K562 (cell line): ENCODE results near the gene ACP5. TPM values are rescaled to one million over a fixed set of nuclear protein-coding genes. Genes with fewer than 3 reads are reported as not detected.

Source experiments
- ATAC-seq: fragments of 200-7000 bp; cut with Tn5 transposase; 3 replicates; pipeline ENCODE4 v1.9.1; 2020; ENCODE audit warnings: moderate library complexity
- BruUV-seq: library from RNA; stranded (reverse); fragments of 400-500 nt; replicated peaks from 2 replicates; lab custom pipeline; 2021; lab: Mats Ljungman, UMichigan
- CTCF ChIA-PET: fragments of 300-600 bp; formaldehyde crosslinking; extraction: SDS; loops from one replicate; lab custom pipeline; 2021; ENCODE audit warnings: low intra/inter-chr PET ratio; lab: Yijun Ruan, JAX
- POLR2A ChIA-PET: fragments of 300-600, 350-650 bp; sonication (Branson Sonifier 250); formaldehyde crosslinking; extraction: SDS; loops from one replicate; lab custom pipeline; 2021; ENCODE audit warnings: antibody characterized with exemption, inconsistent platforms; lab: Yijun Ruan, JAX
- DNase-seq, 4 experiments: peaks; one replicate each; pipeline versions ENCODE4 v3.0.0 to v3.0.0-alpha.2; 2011 to 2018; ENCODE audit warnings: low spot score in 3 of 4, mixed read lengths in 3 of 4; ENCODE audit errors: extremely low read depth in 1 of 4
- FAIRE-seq: peaks from 2 replicates; lab custom pipeline; 2011; peaks lifted over from hg19 to GRCh38; lab: Jason Lieb, UNC
- H2AFZ ChIP-seq: 2 replicates; pipeline ENCODE4 v1.6.0; 2011; ENCODE audit warnings: low read depth, low read length, control low read depth, inconsistent platforms
- H3K27ac ChIP-seq: fragments of 200-600 bp; 3 replicates; pipeline ENCODE4 v1.8.0; 2011; ENCODE audit warnings: low read depth, mild to moderate bottlenecking, control low read depth, inconsistent platforms, low read length, moderate library complexity, mixed read lengths; ENCODE audit errors: extremely low read depth
- H3K27me3 ChIP-seq, 2 experiments: fragments of 300-600 bp in 1 of 2; 2 replicates in 1 of 2; 3 replicates in 1 of 2; pipeline versions ENCODE4 v1.6.0 to v1.8.0; 2011; ENCODE audit warnings: inconsistent platforms in 2 of 2, low read length in 2 of 2, mild to moderate bottlenecking in 1 of 2, mixed read lengths in 1 of 2, moderate library complexity in 1 of 2; ENCODE audit not compliant: control insufficient read depth in 2 of 2, insufficient read depth in 2 of 2
- H3K36me3 ChIP-seq: fragments of 300-600 bp; 3 replicates; pipeline ENCODE4 v1.8.0; 2011; ENCODE audit warnings: mild to moderate bottlenecking, low read length, inconsistent platforms; ENCODE audit not compliant: control insufficient read depth, insufficient read depth
- H3K4me1 ChIP-seq, 2 experiments: fragments of 200-600 bp in 1 of 2; replicated peaks in 1 of 2; 2 replicates in 1 of 2; 3 replicates in 1 of 2; pipeline versions ENCODE4 v1.5.1 to v1.8.0; 2011; ENCODE audit warnings: inconsistent platforms in 2 of 2, low read length in 2 of 2, mild to moderate bottlenecking in 1 of 2, mixed read lengths in 1 of 2, moderate library complexity in 1 of 2; ENCODE audit not compliant: control insufficient read depth in 2 of 2, insufficient read depth in 2 of 2
- H3K4me2 ChIP-seq: 2 replicates; pipeline ENCODE4 v1.6.1; 2011; ENCODE audit warnings: low read length, control low read depth, inconsistent platforms, mixed read lengths; ENCODE audit not compliant: insufficient read depth
- H3K4me3 ChIP-seq: fragments of 200-600 bp; sonication (generic), shearing (Covaris generic); 2 replicates; pipeline ENCODE4 v1.5.1; 2016; ENCODE audit warnings: control low read depth, inconsistent platforms
- H3K79me2 ChIP-seq: fragments of 200-600 bp; 3 replicates; pipeline ENCODE4 v1.8.0; 2011; ENCODE audit warnings: low read length, inconsistent platforms; ENCODE audit not compliant: control insufficient read depth, insufficient read depth
- H3K9ac ChIP-seq, 2 experiments: 2 replicates each; pipeline versions ENCODE4 v1.6.0 to v1.6.1; 2011; ENCODE audit warnings: low read depth in 2 of 2, low read length in 2 of 2, control low read depth in 1 of 2, inconsistent platforms in 1 of 2, mild to moderate bottlenecking in 1 of 2, mixed read lengths in 1 of 2; ENCODE audit not compliant: insufficient read depth in 1 of 2
- H3K9me1 ChIP-seq: one replicate; pipeline ENCODE4 v1.6.0; 2011; ENCODE audit warnings: inconsistent platforms, mild to moderate bottlenecking, low read length, moderate library complexity; ENCODE audit not compliant: control insufficient read depth, insufficient read depth
- H3K9me3 ChIP-seq: replicated peaks from 2 replicates; pipeline ENCODE4 v1.5.1; 2011; ENCODE audit warnings: low read depth, low read length, inconsistent platforms; ENCODE audit not compliant: control insufficient read depth, insufficient read depth
- H4K20me1 ChIP-seq: replicated peaks from 2 replicates; pipeline ENCODE4 v1.6.1; 2011; ENCODE audit warnings: low read length, inconsistent platforms, mixed read lengths; ENCODE audit not compliant: control insufficient read depth, insufficient read depth
- ELF2 ChIP-seq: fragments of 250-450 bp; sonication (Bioruptor Pico); IDR thresholded peaks from 2 replicates; pipeline ENCODE4 v1.5.0; 2021; ENCODE audit warnings: mild to moderate bottlenecking
- GTF3C2 ChIP-seq: IDR thresholded peaks from 3 replicates; pipeline ENCODE4 v1.6.1; 2011; ENCODE audit warnings: borderline replicate concordance, mild to moderate bottlenecking, moderate library complexity; ENCODE audit not compliant: insufficient read length; ENCODE audit errors: extremely low read depth
- HSF4 ChIP-seq: fragments of 250-450 bp; sonication (Bioruptor Pico); IDR thresholded peaks from 2 replicates; pipeline ENCODE4 v2.1.2; 2022; ENCODE audit warnings: mild to moderate bottlenecking, moderate library complexity, borderline replicate concordance
- LARP7 ChIP-seq: fragments of 450-650 bp; IDR thresholded peaks from 2 replicates; pipeline ENCODE4 v1.6.1; 2016
- MEIS2 ChIP-seq: fragments of 450-650 bp; IDR thresholded peaks from 2 replicates; pipeline ENCODE4 v1.6.1; 2014; ENCODE audit warnings: mild to moderate bottlenecking; ENCODE audit not compliant: partially characterized antibody
- NCOA1 ChIP-seq: fragments of 450-650 bp; IDR thresholded peaks from 2 replicates; pipeline ENCODE4 v1.6.1; 2016; ENCODE audit warnings: low read depth
- NFIC ChIP-seq: fragments of 450-650 bp; IDR thresholded peaks from 2 replicates; pipeline ENCODE4 v1.6.1; 2017; ENCODE audit warnings: mild to moderate bottlenecking, inconsistent platforms
- PHF8 ChIP-seq: fragments of 200-600 bp; sonication (generic); IDR thresholded peaks from 2 replicates; pipeline ENCODE4 v1.6.1; 2012; ENCODE audit warnings: mixed run types, mild to moderate bottlenecking, inconsistent platforms, low read length, moderate library complexity, borderline replicate concordance
- THRB ChIP-seq: fragments of 450-650 bp; formaldehyde crosslinking; conservative IDR thresholded peaks from 2 replicates; pipeline ENCODE4 v1.4.0; 2022; ENCODE audit warnings: mild to moderate bottlenecking, missing genetic modification characterization
- ZNF707 ChIP-seq: fragments of 250-450 bp; sonication (Bioruptor Pico); conservative IDR thresholded peaks from 2 replicates; pipeline ENCODE4 v1.8.0; 2022; ENCODE audit warnings: inconsistent platforms, mild to moderate bottlenecking, moderate library complexity
- WGBS: fragments of 100-300 bp; shearing (Covaris generic); methylation state at CpG from one replicate; pipeline ENCODE4 v1.1.6; 2016; ENCODE audit warnings: low coverage, mixed read lengths; ENCODE audit not compliant: insufficient coverage; ENCODE audit errors: missing lambda C conversion rate; 5-methylcytosine and 5-hydroxymethylcytosine counted together
- in situ Hi-C: fragments of 300-500 bp; cut with MboI; formaldehyde crosslinking; loops from 4 replicates; pipeline ENCODE4 v1.15.0; 2018; ENCODE audit warnings: inconsistent platforms, mixed read lengths
- intact Hi-C: fragments of 100-400 bp; cut with micrococcal nuclease; formaldehyde crosslinking; loops from 2 replicates; pipeline ENCODE4 v1.14.2; 2022
- polyA plus RNA-seq, 8 experiments: library from polyadenylated mRNA; depleted of rRNA in 4 of 8; stranded (reverse) in 5 of 8; unstranded in 3 of 8; fragments of >200 nt; fragmentation: Nextera tagmentation in 2 of 8; fragmentation: Illumina TruSeq in 1 of 8; extraction: Ambion mirVana in 2 of 8; extraction: Trizol in 1 of 8; gene quantifications; 2 replicates each; pipeline versions ENCODE4 v1.2.1 to v1.2.3, GENCODE V29; 2011 to 2014; ENCODE audit warnings: inconsistent platforms in 1 of 8, missing spikeins in 1 of 8
- total RNA-seq, 7 experiments: library from RNA; depleted of rRNA in 6 of 7; stranded (reverse); fragments of >200 nt in 6 of 7; fragmentation: Illumina TruSeq in 2 of 7; extraction: Trizol in 2 of 7; gene quantifications; 2 replicates each; pipeline versions ENCODE4 v1.2.1 to v1.2.3, GENCODE V29; 2011 to 2021; ENCODE audit warnings: low replicate concordance in 1 of 7
- TF ChIP-seq, protein P1 (sequence below): fragments of 250-450 bp; sonication (Bioruptor Pico); IDR thresholded peaks from 2 replicates; pipeline ENCODE4 v1.5.0; 2021; ENCODE audit warnings: mild to moderate bottlenecking, moderate library complexity
- TF ChIP-seq, protein P2 (sequence below): fragments of 450-650 bp; formaldehyde crosslinking; IDR thresholded peaks from 2 replicates; pipeline ENCODE4 v1.4.0; 2022; ENCODE audit warnings: missing genetic modification characterization

Gene ACP5
- total and polyA plus RNA-seq, 9 of the 15 experiments (the other 6 are each of a cell fraction or from before 2014, with no cell fraction given) = 0.06 to 1.1 (median 0.31) TPM; not detected in 1

DNA sequence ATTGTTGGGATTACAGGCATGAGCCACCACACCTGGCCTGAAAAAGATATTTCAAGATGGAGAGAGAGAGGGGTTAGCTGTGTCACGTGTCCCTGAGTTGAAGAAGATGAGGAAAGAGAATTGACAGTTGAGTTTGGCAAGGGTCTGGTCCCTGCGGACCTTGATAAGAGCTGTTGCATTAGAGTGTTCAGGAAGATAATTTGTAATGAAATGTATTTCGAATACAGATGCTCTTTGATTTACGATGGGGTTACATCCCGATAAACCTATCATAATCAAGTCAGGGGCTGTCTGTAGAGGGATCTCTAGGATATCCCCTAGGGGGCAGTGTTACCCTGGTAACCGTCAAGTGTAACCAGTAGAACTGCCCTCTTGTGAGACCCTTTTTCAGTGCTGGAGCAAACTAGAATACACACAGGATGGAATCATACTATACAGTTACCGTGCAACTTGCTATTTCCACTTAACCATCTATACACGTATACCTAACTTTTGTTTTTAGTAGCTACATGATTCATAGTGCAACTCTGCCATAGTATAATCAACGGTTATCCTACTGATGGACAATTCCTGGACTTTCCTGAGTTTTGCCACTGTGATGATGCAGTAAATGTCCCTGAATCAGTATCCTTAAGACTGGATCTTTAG, 16.9 kb downstream of the ACP5 start:
- H3K36me3 ChIP-seq = peaks cover 16% of the 10 kb centered on the region; the same call in 2 of the 3 replicates
- BruUV-seq = no TSS peak
- H3K27me3 ChIP-seq = no peaks in the 10 kb centered on the region
- H3K9me1 ChIP-seq = peaks cover 4% of the 10 kb centered on the region
- peak overlapping the region; percentile 30; the same call in 1 of the 2 replicates for H2AFZ ChIP-seq
- WGBS = 6% methylated on average over 9 of the region's 9 CpGs
- H3K4me3 ChIP-seq = peak overlapping the region; percentile 88
- peak overlapping the region; percentile 94 for H3K27ac ChIP-seq
- H3K4me1 ChIP-seq = peaks cover 48% of the 10 kb centered on the region in 2 experiments
- POLR2A ChIA-PET = interaction anchor here (0.6 to 1.3 kb wide), 4 partner anchors 10 to 63 kb away, joined by 3 to 5 read pairs (median 4); no protein-coding TSS in a partner anchor
- intact Hi-C loops (loop anchor here (1.0 to 5.0 kb wide), 2 partner anchors 27 to 137 kb away; no protein-coding TSS in a partner anchor), in situ Hi-C loops (no loop called here)
- H3K79me2 ChIP-seq = peaks cover 55% of the 10 kb centered on the region
- H3K9me3 ChIP-seq = no peaks in the 10 kb centered on the region
- ATAC-seq = peak; percentile 77
- peaks cover 8% of the 10 kb centered on the region; the same call in 1 of the 2 replicates for H4K20me1 ChIP-seq
- peak overlapping the region; percentile 98 for H3K4me2 ChIP-seq
- CTCF ChIA-PET = interaction anchor here (0.6 to 3.1 kb wide), 3 partner anchors 27 to 38 kb away, joined by 3 to 32 read pairs (median 4); partner anchors contain the start of gene ZNF627
- DNase-seq = peak; percentile 68 to 96 (median 80)
- peak overlapping the region in 1 of 2 experiments; percentile 92; a peak in 2 of 4 replicates for H3K9ac ChIP-seq
- peak; percentile 89 for FAIRE-seq
- TF ChIP-seq LARP7 (no peak), ELF2 (CRISPR knock-in tag) (no peak), PHF8 (no peak), THRB (CRISPR knock-in tag) (no peak), NFIC (peak; percentile 92), NCOA1 (peak; percentile 82; the same call in 1 of the 2 replicates), MEIS2 (peak; percentile 98), ZNF707 (CRISPR knock-in tag) (no peak), HSF4 (CRISPR knock-in tag) (no peak), GTF3C2 (no peak)
- TF ChIP-seq, protein P1, sequence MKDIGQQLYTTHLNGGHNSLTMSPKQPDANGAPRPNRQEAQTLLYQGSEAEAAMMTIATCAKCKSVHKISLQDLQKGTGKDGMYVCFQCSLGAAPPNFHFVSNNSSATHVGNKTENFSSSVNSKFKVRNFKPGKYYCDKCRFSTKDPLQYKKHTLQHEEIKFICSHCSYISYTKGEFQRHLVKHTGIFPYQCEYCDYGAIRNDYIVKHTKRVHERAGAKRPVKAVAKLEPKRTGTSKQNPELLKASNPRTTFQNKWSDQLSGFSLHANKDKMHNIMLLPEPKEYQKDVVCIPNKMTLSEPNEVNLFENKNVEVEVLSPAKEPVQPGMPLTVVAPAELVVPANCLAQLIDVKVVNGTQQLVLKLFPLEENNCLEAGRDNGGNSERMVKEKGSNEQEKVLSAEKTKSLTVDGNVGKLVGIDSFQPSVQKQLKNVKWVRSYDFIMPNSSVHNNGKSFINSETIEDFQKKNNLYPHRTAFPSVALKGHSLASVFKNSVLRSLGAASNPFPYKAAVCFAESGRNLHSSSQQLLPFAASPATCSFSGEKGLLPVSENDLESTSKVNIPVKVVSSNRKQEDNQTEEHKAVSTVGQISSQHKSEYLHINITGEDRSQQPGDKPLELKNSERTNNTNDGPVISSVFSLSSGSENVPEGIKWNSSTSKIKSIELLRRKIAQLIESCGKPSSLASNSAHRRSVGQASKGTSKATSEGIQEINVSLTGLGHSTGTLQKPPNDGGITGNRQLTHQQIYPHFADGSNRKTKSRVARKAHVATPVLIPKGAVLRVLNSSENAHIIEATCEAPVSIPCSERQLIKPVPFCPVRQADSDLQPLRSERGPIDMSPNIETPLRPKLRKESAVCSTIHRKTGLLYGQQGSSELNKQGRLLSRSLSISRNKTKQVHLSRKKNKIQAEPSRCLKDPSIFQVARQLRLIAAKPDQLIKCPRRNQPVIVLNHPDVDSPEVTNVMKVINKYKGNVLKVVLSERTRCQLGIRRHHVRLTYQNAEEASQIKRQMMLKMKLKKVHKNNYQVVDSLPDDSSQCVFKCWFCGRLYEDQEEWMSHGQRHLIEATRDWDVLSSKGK (CRISPR knock-in tag) = no peak
- TF ChIP-seq, protein P2, sequence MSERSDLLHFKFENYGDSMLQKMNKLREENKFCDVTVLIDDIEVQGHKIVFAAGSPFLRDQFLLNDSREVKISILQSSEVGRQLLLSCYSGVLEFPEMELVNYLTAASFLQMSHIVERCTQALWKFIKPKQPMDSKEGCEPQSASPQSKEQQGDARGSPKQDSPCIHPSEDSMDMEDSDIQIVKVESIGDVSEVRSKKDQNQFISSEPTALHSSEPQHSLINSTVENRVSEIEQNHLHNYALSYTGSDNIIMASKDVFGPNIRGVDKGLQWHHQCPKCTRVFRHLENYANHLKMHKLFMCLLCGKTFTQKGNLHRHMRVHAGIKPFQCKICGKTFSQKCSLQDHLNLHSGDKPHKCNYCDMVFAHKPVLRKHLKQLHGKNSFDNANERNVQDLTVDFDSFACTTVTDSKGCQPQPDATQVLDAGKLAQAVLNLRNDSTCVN (CRISPR knock-in tag) = no peak
